Cardiac septum (tissue), 1 donor: Measurements from ENCODE around the gene TMEM45A. TPM values are rescaled to one million over a fixed set of nuclear protein-coding genes. Genes with fewer than 3 reads are reported as not detected.
"Not testable (repeated sequence)": the region's sequence is repeated elsewhere in the genome, so short reads cannot be mapped to it uniquely, and the experiment has no call there.

Experiments used
- DNase-seq: peaks from one replicate; pipeline ENCODE4 v3.0.0-alpha.2; 2020; ENCODE audit warnings: low spot score
- intact Hi-C: fragments of 100-400 bp; cut with DNase I; formaldehyde crosslinking; loops from one replicate; pipeline ENCODE4 v1.14.0; 2022
- total RNA-seq: library from RNA; stranded (reverse); fragmentation: NEBNext Ultra II Directional; extraction: Animal tissue kit (Norgen Biotek cat#: 25700); gene quantifications from one replicate; pipeline ENCODE4 v1.2.1, GENCODE V29; 2021
- donor health status: DM: no; HTN: no; CAD: no.

Gene TMEM45A
- total RNA-seq, 1 donor from 2014 or later = 4.8 TPM

- intact Hi-C loops, DNase-seq: not testable (repeated sequence)
These were observed 13.9 kb upstream of the TMEM45A start for GRCh38 chr3:100478521-100478920.

DNA sequence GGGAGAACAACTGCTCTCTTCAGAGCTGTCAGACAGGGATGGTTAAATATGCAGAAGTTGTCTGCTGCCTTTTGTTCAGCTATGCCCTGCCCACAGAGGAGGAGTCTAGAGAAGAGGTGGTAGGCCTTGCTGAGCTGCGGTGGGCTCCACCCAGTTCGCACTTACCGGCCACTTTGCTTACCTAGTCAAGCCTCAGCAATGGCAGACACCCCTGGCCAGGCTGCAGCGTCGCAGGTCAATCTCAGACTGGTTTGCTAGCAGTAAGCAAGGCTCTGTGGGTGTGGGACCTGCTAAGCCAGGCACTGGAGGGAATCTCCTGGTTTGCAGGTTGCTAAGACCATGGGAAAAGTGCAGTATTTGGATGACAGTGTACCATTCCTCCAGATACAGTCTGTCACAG is 12.3 kb upstream of the TMEM45A start:
- intact Hi-C loops = no loop called here
- no peak for DNase-seq

DNA sequence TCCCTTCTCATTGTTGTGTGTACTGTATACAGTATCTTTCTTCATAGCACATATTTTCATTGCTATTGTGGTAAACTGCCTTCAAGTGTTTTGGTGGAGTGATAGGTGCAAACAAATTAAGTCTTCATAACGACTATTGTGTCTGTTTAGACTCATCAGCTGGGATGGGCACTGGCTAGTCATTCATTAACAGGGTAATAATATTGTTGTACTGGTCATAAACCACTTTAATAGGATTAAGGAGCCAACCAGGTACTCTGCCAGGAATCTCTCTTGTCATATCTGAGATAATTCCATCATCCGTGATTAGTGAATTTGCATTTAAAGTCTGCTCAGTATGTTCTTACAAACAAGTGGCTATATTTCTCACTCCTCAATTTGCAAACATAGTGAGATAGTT is 10.2 kb upstream of the TMEM45A start:
- intact Hi-C loops = no loop called here
- no peak for DNase-seq

GRCh38 chr3:100483529-100483928 is 8.9 kb upstream of the TMEM45A start:
- intact Hi-C loops = no loop called here
- DNase-seq = no peak

- no peak for DNase-seq
- intact Hi-C loops = no loop called here
These were observed 5.6 kb upstream of the TMEM45A start for GRCh38 chr3:100486808-100487207.

DNA sequence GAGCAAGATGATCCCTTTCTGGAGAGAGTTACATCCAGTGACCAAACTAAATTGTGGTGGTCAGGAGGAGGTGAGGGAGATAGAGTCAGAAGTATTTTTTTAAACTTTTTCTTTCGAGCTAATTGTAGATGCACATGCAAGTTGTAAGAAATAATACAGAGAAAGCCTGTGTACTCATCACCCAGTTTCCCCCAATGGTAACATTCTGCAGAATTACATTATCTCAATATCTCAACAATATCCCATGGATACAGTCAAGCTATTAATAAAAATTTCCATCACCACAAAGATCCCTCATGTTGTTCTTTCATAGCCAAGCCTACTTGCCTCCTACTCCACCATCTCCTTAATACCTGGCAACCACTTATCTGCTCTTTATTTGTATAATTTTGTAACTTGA is 3.3 kb upstream of the TMEM45A start:
- DNase-seq = no peak
- intact Hi-C loops = no loop called here

DNA sequence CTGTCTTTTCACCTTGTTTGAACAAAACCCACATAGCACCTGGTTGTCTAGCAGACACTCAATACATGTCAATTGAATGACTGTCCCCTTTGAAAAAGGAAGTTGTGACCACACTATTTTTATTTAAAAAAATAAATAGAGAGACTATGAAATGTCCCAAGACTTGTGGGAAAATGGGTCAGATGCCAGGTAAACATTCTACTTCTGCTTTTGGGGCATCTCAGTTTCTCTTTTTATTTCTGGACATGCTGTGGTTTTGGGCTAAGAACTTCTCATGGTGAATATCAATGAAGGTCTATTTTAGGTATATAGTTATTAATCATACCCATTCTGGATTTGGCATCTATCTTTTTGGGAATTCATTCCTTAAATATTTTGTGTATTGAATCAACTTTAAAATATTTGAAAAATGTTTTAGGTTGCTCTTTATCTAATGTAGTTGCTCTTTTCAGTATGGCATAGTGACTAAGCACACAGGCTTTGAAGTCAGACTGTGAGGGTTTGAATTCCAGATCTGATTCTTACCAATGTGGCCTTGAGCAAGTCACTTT is 4.4 kb downstream of the TMEM45A start:
- intact Hi-C loops = loop anchor here (10.0 kb wide), 1 partner anchor 208 kb away; the partner anchor contains the start of gene TFG
- no peak for DNase-seq

- no peak for DNase-seq
- intact Hi-C loops = loop anchor here (10.0 kb wide), 1 partner anchor 205 kb away; the partner anchor contains the start of gene TFG
These were observed 7.2 kb downstream of the TMEM45A start for GRCh38 chr3:100499651-100500050.

GRCh38 chr3:100500320-100500880 is 8.0 kb downstream of the TMEM45A start:
- intact Hi-C loops = no loop called here
- DNase-seq = no peak

DNA sequence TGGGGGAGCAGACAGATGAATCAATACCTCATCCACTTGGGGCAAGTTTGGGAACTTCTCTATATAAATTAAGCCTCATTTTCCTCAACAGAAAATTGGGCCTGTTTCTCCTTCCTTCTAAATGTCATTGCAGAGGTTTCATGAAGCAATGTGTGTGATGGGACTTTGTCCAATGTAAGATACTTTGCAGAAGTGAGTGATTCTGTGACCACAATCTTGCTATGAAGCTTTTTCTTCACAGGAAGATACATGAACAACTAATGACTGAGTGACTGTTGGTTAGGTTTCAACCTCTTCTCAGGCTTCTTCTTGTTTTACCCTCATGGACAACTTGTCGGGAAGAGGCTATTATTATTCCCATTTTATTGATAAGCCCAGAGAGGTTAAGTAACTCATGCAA is 11.0 kb downstream of the TMEM45A start:
- no peak for DNase-seq

GRCh38 chr3:100506355-100506754 is 13.9 kb downstream of the TMEM45A start:
- intact Hi-C loops = no loop called here
- DNase-seq = no peak

More for the DNA sequence above, 11.0 kb downstream of the TMEM45A start:
- intact Hi-C loops = no loop called here

DNA sequence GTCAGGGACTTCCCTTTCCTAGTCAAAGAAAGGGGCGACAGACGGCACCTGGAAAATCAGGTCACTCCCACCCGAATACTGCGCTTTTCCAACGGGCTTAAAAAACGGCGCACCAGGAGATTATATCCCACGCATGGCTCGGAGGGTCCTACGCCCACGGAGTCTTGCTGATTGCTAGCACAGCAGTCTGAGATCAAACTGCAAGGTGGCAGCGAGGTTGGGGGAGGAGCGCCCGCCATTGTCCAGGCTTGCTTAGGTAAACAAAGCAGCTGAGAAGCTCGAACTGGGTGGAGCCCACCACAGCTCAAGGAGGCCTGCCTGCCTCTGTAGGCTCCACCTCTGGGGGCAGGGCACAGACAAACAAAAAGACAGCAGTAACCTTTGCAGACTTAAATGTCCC is 17.4 kb downstream of the TMEM45A start:
- DNase-seq, intact Hi-C loops: not testable (repeated sequence)

GRCh38 chr3:100516232-100516631 is 23.8 kb downstream of the TMEM45A start:
- no peak for DNase-seq
- intact Hi-C loops = no loop called here

GRCh38 chr3:100516838-100517237 is 24.4 kb downstream of the TMEM45A start:
- intact Hi-C loops = no loop called here
- no peak for DNase-seq

- intact Hi-C loops = no loop called here
- no peak for DNase-seq
These were observed 24.9 kb downstream of the TMEM45A start for GRCh38 chr3:100517276-100517675.

DNA sequence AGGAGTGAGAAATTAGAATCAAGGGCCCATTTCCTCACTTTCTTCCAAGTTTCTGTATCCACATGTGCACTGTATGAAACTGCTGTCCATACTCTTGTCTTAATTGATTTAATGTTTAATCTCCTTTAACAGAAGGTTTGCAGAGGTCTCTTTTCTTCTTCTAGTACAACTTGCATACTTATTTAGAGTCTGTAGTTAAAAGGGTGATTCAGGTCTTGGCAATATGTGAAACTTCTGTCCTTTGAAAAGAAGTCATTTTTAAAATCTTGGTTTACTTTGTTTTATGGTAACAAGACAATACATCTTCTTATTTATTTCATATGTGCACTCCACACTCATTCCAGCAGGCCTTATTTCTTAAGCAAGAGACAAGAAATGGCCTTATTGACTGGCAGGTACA is 25.8 kb downstream of the TMEM45A start:
- intact Hi-C loops = no loop called here
- no peak for DNase-seq

DNA sequence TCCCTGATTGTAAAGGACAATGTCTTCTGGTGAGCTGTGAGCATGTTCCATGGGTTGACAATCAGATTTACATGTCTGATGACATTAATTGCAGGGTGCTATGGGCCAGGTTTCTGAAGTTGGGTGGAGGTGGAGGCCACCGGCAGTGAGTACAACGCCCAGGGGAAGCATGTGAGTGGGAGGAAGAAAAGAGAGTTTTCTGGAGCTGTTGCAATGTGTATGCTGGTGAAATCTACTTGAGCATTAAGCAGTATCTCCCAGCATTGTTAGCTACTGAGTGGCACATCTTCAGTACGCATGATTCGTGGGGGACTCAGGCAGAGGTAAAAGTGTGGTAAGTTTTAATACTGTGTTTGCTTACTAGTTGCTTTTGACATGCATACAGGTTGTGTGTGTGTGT is 26.6 kb downstream of the TMEM45A start:
- DNase-seq = no peak
- intact Hi-C loops = no loop called here

- DNase-seq = no peak
- intact Hi-C loops = no loop called here
These were observed 29.0 kb downstream of the TMEM45A start for GRCh38 chr3:100521439-100521845.

- DNase-seq = no peak
- intact Hi-C loops = no loop called here
These were observed 29.7 kb downstream of the TMEM45A start for GRCh38 chr3:100522125-100522524.

DNA sequence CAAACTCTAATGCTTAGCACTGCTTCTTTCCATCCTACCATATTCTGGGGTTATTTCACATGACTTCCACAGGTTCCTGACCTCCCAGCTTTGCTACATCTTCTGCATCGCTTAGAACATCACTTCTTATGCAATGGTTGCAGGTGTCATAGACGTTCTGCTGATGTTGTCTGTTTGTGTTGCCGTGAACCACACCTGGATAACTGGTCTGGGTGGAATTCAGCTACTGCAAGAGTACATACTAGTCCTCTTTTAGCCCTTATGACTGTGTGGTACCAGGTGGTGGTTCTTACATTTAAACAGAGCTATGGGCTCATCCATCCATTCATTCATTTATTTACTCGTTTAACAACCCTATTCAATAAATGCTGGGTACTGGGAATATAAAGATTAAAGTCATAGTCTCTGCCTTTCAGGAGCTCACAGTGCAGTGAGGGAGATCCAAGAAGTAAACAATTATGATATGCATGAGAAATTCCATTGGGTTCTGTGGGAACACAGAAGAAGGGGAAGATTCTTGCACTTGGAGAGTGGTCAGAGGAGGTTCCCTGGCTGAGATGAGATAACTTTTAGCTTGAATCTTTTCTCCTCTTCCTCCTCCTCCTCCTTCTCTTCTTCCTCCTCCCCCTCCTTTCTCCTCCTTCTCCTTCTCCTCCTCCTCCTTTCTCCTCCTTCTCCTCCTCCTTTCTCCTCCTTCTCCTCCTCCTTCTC is 30.8 kb downstream of the TMEM45A start:
- no peak for DNase-seq
- intact Hi-C loops = no loop called here
